Astrocyte (in vitro differentiated cells and primary cell): Measurements from ENCODE around the gene SS18. TPM values are rescaled to one million over a fixed set of nuclear protein-coding genes. Genes with fewer than 3 reads are reported as not detected.

Experiments used
- DNase-seq: peaks from one replicate; pipeline ENCODE4 v3.0.0-alpha.2; 2010; ENCODE audit warnings: low read depth
- FAIRE-seq: peaks from 2 replicates; lab custom pipeline; 2011; peaks lifted over from hg19 to GRCh38; lab: Jason Lieb, UNC
- H2AFZ ChIP-seq: 2 replicates; pipeline ENCODE4 v1.6.0; 2012; ENCODE audit warnings: low read depth, low read length, inconsistent platforms
- H3K27ac ChIP-seq: 2 replicates; pipeline ENCODE4 v1.5.1; 2011; ENCODE audit warnings: low read depth, low read length, inconsistent platforms
- H3K27me3 ChIP-seq: 2 replicates; pipeline ENCODE4 v1.6.0; 2011; ENCODE audit warnings: low read length, inconsistent platforms; ENCODE audit not compliant: insufficient read depth
- H3K36me3 ChIP-seq: 2 replicates; pipeline ENCODE4 v1.5.1; 2011; ENCODE audit warnings: low read length, inconsistent platforms; ENCODE audit not compliant: insufficient read depth
- H3K4me1 ChIP-seq: 2 replicates; pipeline ENCODE4 v1.5.1; 2011; ENCODE audit warnings: low read length, inconsistent platforms; ENCODE audit not compliant: insufficient read depth
- H3K4me2 ChIP-seq: 2 replicates; pipeline ENCODE4 v1.6.0; 2012; ENCODE audit warnings: low read length, inconsistent platforms
- H3K4me3 ChIP-seq: 2 replicates; pipeline ENCODE4 v1.5.1; 2011; ENCODE audit warnings: low read depth, mild to moderate bottlenecking, low read length, inconsistent platforms; ENCODE audit not compliant: insufficient read depth
- H3K79me2 ChIP-seq: 2 replicates; pipeline ENCODE4 v1.6.0; 2012; ENCODE audit warnings: mild to moderate bottlenecking, low read length, inconsistent platforms; ENCODE audit not compliant: insufficient read depth
- H3K9ac ChIP-seq: 2 replicates; pipeline ENCODE4 v1.6.0; 2012; ENCODE audit warnings: mild to moderate bottlenecking, low read length, inconsistent platforms
- H3K9me3 ChIP-seq: 2 replicates; pipeline ENCODE4 v1.5.1; 2012; ENCODE audit warnings: low read depth, mild to moderate bottlenecking, low read length, inconsistent platforms; ENCODE audit not compliant: insufficient read depth
- H4K20me1 ChIP-seq: 2 replicates; pipeline ENCODE4 v1.6.0; 2012; ENCODE audit warnings: low read length, inconsistent platforms; ENCODE audit not compliant: insufficient read depth
- H3K27ac Mint-ChIP-seq: one replicate; pipeline ENCODE4 v1.8.0; 2021; ENCODE audit warnings: mild to moderate bottlenecking, mixed read lengths; ENCODE audit not compliant: unreplicated experiment
- H3K27me3 Mint-ChIP-seq: one replicate; pipeline ENCODE4 v1.8.0; 2021; ENCODE audit warnings: low read depth, mixed read lengths; ENCODE audit not compliant: unreplicated experiment
- H3K36me3 Mint-ChIP-seq: one replicate; pipeline ENCODE4 v1.8.0; 2021; ENCODE audit warnings: low read depth, mixed read lengths; ENCODE audit not compliant: unreplicated experiment
- H3K4me1 Mint-ChIP-seq: one replicate; pipeline ENCODE4 v1.8.0; 2021; ENCODE audit warnings: low read depth, mixed read lengths; ENCODE audit not compliant: unreplicated experiment
- H3K4me3 Mint-ChIP-seq: one replicate; pipeline ENCODE4 v1.8.0; 2021; ENCODE audit warnings: mild to moderate bottlenecking, moderate library complexity, mixed read lengths; ENCODE audit not compliant: unreplicated experiment
- H3K9me3 Mint-ChIP-seq: one replicate; pipeline ENCODE4 v1.8.0; 2021; ENCODE audit warnings: mild to moderate bottlenecking, mixed read lengths; ENCODE audit not compliant: unreplicated experiment
- CTCF ChIP-seq: IDR thresholded peaks from 2 replicates; pipeline ENCODE4 v1.5.1; 2011; ENCODE audit warnings: low read depth, mild to moderate bottlenecking, inconsistent platforms, low read length, moderate library complexity; ENCODE audit not compliant: insufficient read depth
- EZH2 ChIP-seq: IDR thresholded peaks from 2 replicates; pipeline ENCODE4 v1.6.1; 2012; ENCODE audit warnings: mild to moderate bottlenecking, low read length, inconsistent platforms; ENCODE audit not compliant: insufficient read depth
- total RNA-seq: library from RNA; stranded (reverse); gene quantifications from 2 replicates; pipeline ENCODE4 v1.2.1, GENCODE V29; 2021

SS18 gene
- total RNA-seq, 1 donor from 2014 or later, result 120 TPM

- H3K36me3 ChIP-seq, result peaks cover 31% of the 10 kb centered on the region
- peaks cover 2% of the 10 kb centered on the region for H3K36me3 Mint-ChIP-seq
- H3K4me3 ChIP-seq, result no peak overlapping the region
- H4K20me1 ChIP-seq, result peaks cover 22% of the 10 kb centered on the region
- H3K79me2 ChIP-seq, result peaks cover 55% of the 10 kb centered on the region
- no peaks in the 10 kb centered on the region for H3K27me3 Mint-ChIP-seq
- no peak overlapping the region for H3K4me3 Mint-ChIP-seq
- no peak for DNase-seq
- peaks cover 6% of the 10 kb centered on the region for H3K4me1 Mint-ChIP-seq
- H3K27me3 ChIP-seq, result no peaks in the 10 kb centered on the region
- no peaks in the 10 kb centered on the region for H3K9me3 ChIP-seq
- H3K9me3 Mint-ChIP-seq, result no peaks in the 10 kb centered on the region
- no peak overlapping the region for H2AFZ ChIP-seq
- no peak overlapping the region for H3K27ac Mint-ChIP-seq
- no peak for TF ChIP-seq EZH2
- TF ChIP-seq CTCF, result no peak
- FAIRE-seq, result no peak
- no peak overlapping the region for H3K27ac ChIP-seq
- H3K4me1 ChIP-seq, result no peaks in the 10 kb centered on the region
- no peak overlapping the region for H3K4me2 ChIP-seq
- H3K9ac ChIP-seq, result no peak overlapping the region
Observed at GRCh38 chr18:26039203-26039602, 51.2 kb downstream of the SS18 start.

- Histone ChIP-seq H2AFZ (no peak overlapping the region), H3K9me3 (no peaks in the 10 kb centered on the region), H3K27ac (no peak overlapping the region), H4K20me1 (peaks cover 20% of the 10 kb centered on the region), H3K9ac (no peak overlapping the region), H3K4me3 (no peak overlapping the region), H3K79me2 (peaks cover 33% of the 10 kb centered on the region), H3K27me3 (no peaks in the 10 kb centered on the region), H3K4me2 (no peak overlapping the region), H3K4me1 (no peaks in the 10 kb centered on the region), H3K36me3 (peaks cover 47% of the 10 kb centered on the region)
- Mint-ChIP-seq H3K9me3 (no peaks in the 10 kb centered on the region), H3K27ac (no peak overlapping the region), H3K4me1 (peaks cover 6% of the 10 kb centered on the region), H3K36me3 (peaks cover 5% of the 10 kb centered on the region), H3K27me3 (no peaks in the 10 kb centered on the region), H3K4me3 (no peak overlapping the region)
- TF ChIP-seq CTCF (no peak), EZH2 (no peak)
- DNase-seq, result no peak
- FAIRE-seq, result no peak
Observed at GRCh38 chr18:26036635-26037034, 53.8 kb downstream of the SS18 start.

- no peaks in the 10 kb centered on the region for H3K27me3 ChIP-seq
- Mint-ChIP-seq H3K4me1 (peaks cover 1% of the 10 kb centered on the region), H3K4me3 (no peak overlapping the region), H3K36me3 (peaks cover 5% of the 10 kb centered on the region), H3K9me3 (no peaks in the 10 kb centered on the region), H3K27ac (no peak overlapping the region), H3K27me3 (no peaks in the 10 kb centered on the region)
- no peaks in the 10 kb centered on the region for H3K9me3 ChIP-seq
- no peak overlapping the region for H3K4me3 ChIP-seq
- no peak overlapping the region for H3K27ac ChIP-seq
- TF ChIP-seq EZH2 (no peak), CTCF (no peak)
- no peak overlapping the region for H3K4me2 ChIP-seq
- H3K9ac ChIP-seq, result no peak overlapping the region
- H3K36me3 ChIP-seq, result peaks cover 54% of the 10 kb centered on the region
- H2AFZ ChIP-seq, result no peak overlapping the region
- no peak for DNase-seq
- no peak for FAIRE-seq
- no peaks in the 10 kb centered on the region for H3K4me1 ChIP-seq
- peaks cover 7% of the 10 kb centered on the region for H4K20me1 ChIP-seq
- H3K79me2 ChIP-seq, result peaks cover 17% of the 10 kb centered on the region
Observed at GRCh38 chr18:26034850-26035497, 55.4 kb downstream of the SS18 start.
